Measurements from ENCODE around the gene ST7.

ST7 gene

DNA sequence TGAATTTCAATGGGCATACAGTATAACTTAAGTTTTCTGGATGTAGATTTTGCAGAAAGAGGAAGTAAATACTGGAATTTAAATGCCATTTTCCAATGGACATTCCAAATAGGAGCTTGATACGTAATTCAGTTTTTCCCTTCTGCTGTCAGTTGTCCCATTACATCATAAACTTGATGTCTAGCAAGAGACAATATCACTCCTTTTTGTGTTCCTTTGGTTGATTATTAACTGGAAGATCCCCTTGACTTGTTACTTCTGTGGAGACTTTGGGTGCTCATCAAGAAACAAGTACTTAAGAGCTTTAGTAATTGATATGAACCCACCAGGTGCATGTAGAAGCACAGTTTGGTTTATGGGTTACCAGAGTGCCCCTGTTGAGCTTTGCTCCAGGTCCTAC lies 116.1 kb downstream of the ST7 start:
- no peak for DNase-seq

DNA sequence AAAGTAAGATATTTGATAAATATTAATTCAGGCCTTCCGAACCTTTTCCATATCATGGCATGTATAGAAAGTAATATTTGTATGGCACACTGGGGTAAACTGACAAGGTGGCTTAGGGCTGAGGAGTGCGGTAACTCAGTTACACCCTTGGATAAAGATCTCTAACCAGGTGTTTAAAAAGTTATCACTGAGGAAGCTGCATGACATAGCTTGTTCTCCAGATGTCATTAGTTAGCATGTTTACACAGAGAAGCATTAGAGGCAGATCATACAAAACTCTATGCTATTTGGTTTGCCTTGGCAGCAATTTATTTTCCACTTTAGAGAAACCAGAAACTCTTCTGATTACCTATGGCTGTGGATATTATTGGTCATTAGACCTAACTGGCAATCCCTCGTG lies 118.2 kb downstream of the ST7 start:
- no peak for DNase-seq

DNA sequence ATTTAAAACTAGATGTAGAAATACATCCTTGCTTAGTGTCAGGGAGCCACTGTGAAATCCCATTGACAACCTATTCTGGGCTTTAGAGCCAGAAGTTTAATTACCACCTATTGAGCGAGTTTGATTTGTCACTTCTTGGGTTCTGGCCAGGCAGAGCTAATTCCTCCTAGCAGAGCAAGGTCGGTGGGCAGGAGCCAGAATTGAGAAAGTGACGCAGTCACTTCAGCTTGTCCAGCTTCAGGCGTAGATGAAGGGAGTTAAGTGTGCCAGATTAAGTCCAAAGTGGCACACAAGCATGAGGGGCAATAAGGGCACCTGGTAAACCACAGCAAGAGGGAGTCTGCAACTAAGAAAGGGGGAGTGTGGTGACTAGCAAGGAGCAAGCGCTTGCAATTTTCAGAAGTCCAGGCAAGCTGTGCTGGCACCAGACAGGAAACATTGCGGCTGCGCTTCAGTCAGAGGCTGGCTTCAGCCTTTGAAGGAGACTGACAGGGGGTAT lies 119.4 kb downstream of the ST7 start:
- peak; percentile 52 for DNase-seq

DNA sequence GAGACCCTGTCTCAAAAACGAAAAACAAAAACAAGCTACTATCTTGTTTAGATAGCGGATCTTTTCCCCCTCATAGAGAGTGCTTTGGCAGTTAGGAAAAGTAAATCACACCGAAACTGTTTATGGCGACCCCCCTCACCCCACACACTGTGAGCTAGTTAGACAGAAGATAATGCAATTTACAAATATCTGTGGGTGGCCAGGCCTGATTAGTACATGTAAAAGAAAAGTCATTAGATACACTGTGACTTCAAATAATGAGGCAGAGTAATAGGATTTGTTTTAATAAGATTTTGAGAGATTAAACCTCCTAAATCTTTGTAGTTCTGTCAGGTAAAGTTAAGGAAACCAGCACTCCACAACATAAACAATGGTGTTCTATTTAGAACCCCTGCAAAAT lies 121.1 kb downstream of the ST7 start:
- DNase-seq, result no peak

DNA sequence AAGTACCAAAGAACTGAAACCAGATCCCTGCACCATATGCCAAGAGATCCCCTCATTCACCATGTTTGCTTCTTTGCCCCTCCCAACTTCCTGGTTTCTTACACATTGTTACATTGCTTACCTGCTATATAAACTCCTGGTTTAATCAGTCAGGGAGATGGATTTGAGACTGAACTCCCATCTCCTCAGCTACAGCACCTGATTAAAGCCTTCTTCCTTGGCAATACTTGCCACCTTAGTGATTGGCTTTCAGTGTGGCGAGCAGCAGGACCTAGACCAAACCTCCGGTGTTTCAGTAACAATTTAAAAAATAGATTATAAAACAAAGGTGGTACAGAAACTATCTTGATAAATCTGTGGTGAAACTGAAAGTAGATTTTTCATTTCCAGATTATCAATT lies 122.6 kb downstream of the ST7 start:
- DNase-seq, result no peak

DNA sequence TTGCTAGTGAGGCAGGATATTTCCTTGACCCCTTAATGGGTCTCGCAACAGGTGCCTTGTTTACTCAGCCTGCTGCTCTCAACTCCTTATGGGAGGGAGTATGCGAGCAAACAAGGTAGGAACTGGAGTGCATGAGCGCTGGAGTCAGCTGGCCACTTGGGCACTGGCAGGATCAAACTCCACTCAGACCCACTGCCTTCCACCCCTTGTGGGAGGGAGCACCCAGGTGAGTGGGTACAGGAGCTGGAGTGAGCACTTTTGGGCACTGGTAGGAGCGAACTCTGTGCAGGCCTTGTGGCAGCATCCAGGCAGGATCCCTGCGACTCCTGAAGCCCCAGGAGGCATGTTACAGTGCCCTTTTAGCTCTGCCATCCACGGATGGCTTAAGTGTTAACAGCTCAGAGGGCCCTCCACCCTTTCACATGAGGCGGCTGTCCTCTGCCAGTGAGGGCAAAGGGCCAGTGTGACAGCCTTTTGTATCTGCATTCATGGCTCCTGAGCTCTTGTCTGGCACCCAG lies 123.2 kb downstream of the ST7 start:
- DNase-seq, result no peak

DNA sequence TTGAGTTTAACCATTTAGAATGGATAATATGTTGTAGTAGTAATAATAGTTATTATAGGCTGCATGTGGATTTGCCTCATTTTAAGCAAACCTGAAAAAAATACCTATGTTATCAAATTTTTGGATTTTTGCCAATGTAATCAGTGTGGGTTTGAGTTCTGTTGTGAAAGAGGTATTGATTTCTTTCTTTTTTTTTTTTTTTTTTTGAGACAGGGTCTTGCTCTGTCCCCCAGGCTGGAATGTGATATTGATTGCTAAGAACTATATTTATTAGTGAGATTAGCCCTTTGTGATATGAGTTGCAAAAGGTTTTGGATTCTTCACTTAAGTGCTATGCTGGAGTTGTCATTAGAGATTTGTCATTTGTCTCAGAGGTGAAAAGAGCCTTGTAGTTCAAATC lies 124.4 kb downstream of the ST7 start:
- DNase-seq, result no peak

DNA sequence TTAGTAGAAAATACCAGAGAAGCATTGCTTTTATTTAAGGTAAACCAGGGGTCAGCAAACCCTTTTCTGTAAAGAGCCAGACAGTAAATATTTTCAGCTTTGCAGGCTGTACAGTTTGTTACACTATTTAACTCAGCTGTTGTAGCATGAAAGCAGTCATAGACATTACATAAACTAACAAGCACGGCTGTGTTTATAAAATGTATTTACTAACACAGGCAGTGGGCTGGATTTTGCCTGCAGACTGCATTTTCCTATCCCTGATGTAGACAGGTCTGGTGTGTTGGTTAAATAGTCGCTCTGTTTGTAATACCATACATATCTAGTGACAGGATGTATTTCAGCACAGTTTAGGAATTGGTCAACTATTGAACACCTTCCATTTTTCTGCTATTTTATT lies 129.3 kb downstream of the ST7 start:
- no peak for DNase-seq

DNA sequence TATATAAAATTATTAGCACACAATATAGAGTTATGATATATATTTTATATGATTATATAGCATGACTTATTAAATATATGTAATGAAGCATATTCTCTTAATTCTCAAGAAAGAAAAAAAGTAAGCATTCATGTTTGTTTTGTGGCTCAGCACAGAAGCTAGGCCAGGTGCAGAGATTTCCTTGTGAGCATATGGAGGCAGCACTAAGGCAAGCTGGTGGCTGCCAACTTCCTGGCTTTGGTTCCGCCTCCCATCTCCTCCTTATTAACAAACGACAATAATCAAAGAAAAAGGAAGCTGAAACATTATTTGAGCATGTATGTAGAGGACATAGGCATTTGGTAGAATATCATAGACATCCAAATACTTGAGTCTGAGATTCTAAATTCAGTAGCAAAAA lies 130.3 kb downstream of the ST7 start:
- DNase-seq, result no peak

DNA sequence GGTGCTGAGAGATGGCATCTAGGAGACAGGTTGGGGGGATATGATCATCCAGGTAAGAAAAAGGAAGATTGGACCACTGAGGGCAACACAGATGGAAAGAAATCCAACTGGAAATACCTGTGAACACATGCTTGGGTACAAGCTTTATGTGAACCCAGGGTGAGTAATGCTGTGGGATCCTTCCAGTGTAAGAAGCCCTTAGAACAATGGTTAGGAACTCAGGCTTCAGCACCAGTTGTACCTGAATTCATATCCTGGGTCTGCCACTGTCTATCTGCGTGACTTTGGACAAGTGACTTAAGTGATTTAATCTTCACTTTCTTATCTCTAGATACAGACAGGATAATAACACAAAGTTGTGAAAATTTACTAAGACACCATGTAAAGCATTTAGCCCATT lies 131.0 kb downstream of the ST7 start:
- no peak for DNase-seq

DNA sequence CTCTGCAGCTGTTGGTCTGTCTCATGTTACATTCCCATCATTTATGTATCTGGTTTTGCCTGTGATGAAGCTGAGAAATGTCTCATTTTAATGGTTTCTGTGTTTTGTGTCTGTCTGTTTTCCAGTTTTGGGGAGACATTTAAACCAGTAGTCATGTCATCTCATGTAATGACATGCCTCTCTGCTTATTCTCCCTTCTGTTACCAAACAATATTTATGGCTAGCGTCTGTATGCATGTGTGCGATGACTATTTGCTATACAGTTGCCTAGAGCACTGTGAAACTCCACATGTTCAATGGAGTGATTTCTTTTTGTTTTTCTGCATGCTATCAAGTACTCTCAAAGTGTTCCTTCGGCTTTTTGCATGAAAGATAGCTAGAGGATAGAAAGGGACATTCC lies 132.0 kb downstream of the ST7 start:
- DNase-seq, result no peak

DNA sequence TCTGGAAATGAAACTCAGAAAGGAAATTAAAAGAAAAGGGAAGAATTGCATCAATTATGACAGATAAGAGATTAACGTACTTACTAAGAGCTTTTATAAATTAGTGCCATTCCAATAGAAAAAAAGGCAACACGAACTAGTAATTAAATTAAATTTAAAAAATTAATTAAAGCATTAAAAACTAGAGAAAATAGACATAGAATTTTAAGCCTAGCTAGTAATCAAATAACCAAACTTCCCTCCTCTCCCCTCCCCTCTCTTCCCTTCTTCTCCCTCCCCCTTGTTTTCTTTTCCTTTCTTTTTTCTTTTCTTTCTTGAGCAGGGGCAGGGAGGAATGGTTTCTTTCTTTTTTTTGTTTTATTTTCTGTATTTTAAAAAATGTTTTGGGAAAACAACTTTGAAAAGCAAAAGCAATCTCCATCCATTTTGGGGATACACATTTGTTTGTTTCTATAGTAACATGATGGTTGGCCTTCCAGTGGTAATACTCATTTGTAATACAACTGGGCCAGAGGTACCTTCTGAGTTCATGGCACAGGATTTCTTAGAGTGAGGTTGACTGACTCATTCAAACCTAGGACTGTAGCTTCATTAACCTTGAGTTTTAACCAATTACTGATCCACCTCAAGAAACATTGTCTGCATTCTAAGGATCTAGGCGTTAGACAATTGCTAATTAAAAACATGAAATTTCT lies 132.6 kb downstream of the ST7 start:
- DNase-seq, result no peak

DNA sequence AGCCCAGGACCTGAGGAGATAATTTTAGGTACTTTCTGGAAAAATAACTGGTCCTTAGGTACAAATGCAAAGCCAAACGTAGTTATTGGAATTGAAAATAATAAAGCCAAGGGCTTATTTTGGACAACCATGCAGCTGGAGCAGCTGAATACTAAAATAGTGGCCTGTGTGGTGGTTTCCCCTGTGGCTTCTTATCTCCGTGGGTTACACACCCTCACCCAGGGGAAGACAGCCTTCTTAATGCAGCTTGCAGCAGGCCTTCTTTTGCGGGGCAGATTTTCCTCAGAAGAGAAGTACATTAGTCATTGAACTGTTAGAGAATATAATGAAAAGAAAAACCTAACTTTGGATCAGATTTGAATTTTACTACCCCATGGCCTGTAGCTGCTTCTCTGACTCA lies 133.5 kb downstream of the ST7 start:
- DNase-seq, result no peak

DNA sequence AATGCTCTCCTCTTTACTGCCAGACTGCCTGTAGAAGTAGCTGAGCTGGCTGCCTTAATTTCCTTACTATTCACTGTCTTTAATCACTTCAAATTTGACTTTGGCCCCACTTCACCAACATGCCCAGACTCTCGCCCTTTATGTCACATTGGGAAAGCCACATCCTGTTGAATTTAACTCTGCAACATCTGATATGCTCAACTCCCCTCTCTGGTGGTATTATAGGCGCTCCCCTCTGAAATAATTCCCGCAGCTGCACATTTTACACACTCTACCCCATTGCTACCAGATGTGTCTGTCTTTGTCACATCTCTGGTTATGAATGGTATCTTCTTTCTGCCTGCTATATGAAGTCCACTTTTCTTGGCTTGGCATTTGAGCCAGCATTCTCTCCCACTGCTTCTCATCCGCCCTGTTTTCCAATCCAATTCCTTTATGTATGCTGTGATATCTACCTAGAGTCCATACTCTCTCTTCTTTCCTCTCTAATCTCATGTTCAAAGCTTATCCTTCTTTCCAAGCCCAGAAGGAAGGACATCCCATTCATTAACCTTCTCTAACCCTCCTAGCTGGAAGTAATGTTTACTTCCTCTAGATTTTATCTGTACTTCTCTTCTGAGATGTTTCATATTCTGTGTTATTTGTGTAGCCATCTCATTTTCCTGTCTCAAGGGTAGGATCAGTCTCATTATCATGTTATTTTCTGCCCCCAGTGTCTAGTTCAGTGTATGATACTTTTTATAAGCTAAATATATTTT lies 134.5 kb downstream of the ST7 start:
- DNase-seq, result no peak

DNA sequence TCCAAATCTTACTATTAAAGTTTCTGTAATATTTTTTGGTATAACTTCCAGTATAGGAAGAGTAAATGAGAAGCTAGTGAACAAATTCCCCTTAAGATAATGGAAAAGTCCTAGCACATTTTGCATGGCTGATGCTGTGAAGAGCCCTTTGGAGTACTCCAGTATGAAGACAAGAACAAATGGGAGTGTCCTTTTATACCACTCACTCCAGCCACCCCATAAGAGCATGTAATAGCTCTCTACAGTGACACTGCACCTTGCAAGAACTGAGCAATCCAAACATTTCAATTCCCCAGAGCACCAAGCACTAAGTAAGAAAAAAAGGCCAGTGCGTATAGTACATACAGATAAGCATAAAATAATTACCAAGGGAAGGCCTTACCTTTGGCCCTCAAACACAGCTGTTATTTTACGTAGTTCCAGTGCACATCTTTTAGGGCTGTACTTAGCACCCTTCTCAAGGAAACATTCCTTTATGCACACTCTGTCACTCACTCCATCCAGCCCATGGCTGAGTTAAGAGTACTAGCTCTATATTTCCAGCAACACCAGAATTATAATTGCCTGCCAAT lies 135.4 kb downstream of the ST7 start:
- no peak for DNase-seq

DNA sequence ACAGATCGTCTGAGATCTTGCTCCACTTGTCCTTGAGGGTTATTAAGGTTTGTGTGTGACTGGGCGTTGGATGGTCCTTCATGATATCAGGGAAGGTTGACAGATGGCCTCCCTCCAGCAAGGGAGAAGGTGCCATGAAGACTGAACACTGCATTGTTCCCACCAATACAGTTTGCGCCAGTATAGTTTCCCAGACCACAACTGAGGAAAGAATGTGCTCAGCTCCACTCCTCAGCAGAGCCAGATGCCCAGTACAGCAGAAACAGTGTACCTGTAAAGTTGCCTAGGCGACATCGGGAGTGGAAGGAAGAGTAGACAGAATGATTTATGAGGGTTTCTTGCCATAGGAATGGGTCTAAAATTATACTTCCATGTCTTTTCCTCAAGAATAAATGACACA lies 137.5 kb downstream of the ST7 start:
- no peak for DNase-seq

DNA sequence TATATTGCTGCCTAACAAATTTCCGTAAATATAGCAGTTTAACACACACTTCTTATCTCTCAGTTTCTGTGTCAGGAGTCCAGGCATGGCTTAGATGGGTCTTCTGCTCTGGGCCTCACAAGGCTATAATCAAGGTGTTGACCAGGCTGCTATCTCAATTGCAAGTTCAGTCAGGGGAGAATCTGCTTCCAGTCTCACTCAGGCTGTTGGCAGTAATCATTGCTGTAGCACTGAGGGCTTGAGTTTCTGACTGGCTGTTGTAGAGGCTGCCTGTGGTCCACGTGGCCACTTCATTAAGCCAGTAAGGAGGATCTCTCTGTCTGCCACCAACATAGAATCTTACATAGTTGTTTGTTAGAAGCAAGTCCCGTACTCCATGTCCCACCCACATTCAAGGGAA lies 138.4 kb downstream of the ST7 start:
- DNase-seq, result no peak

DNA sequence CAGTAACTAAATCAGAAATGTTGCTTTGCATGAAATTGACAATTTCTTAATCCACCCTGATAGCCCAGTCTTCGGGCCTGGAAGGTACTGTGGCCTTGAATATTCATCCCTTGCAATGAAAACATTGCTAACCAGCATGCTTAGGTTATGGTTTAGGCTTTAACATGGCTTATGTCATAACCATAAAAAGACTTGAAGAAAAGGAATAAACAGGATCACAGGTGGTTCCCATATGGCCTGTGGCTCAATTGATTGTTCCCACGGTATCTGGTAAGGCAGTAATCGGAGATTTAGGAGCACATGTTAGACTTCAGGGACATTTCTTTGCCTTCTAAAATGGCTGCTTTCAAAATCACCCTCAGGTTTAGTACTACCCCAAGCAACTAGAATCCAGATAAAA lies 139.5 kb downstream of the ST7 start:
- DNase-seq, result no peak

DNA sequence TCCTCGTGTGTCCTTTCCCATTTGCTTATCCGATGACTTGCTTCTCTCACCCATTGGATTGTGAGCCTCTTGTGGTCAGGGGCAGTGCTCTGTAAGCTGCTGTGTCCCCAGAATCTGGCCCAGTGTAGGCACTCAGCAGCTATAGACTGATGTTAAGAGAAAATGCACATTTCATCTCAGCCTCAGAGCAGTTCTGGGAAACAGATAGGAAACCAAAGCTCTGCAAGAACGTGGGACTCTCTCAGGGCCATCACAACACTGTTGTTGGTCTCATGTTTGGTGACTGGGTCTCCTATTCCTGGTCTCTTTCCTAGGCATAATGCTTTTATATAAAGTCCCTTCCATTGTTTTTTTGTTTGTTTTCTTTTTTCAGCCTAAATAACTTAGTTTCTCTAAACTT lies 141.2 kb downstream of the ST7 start:
- no peak for DNase-seq

DNA sequence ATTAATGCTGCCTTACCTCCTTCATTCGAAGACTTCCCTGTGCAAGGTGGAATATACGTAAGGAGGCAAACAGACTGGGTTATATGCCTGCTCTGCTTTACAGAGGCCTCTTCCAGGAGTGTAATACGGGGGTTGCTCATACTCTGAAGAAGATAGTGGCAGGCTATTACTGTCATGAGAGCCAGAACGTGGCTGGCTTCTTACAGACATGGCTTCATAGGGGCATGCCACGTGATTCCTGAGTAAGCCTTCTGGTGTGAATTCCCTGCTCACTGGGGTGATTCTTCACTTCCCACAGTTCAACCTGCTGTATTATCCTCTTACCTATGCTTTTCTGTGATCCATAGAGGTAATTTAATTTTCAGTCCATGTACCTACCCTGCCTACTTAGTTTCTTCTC lies 141.8 kb downstream of the ST7 start:
- DNase-seq, result no peak

DNA sequence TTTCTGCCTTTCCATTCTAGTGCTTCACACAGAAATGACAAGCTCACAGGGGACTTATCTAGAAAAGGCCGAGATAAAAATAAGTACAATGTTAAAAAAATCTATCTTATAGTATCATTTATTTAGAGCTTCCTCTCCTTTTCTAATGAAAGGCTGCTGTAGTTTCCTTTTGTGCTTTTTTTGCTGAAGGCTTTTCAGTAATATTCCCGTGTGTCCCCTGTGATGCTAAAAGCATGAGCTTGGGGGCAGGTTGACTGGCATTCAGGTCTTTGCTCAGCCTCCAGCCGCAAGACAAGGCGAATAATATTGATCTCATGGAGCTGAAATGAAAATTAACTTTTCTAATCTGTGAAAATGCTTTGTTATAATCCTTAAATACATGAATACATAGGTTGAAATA lies 143.0 kb downstream of the ST7 start:
- no peak for DNase-seq

DNA sequence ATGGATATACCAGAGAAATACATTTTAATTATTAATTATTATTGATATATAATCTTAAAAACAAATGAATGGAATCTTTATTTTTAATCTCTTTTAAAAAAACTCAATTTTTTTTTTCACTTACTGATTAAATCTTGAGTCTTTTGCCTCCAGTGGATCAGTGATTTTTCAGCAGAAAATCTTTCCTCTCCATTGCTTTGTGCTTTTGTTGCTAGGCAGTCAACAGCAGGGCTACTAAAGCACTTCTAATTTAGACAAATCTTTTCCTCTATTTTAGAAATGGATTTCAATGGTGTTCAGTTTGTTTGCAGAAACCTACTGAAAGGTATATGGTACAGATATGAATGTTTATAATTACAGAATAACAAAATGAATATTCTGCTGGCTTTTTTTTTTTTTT lies 143.6 kb downstream of the ST7 start:
- DNase-seq, result no peak

DNA sequence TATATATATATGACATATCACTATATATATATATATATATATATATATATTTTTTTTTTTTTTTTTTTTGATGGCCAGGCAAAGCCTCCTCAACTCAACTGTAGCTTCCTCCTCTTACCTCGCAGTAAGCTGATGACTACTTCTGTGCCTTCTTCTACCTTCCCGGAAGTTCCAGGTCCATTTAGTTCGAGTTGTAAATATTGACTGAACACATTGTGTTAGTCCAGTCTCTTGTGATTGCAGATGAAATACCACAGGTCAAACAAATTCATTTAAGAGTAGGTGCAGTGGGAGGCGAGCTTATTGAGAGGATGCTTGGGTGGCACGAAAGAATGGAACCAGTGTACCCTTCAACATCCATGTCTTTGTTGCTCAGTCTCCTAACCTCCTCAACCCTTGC lies 144.6 kb downstream of the ST7 start:
- DNase-seq, result no peak

DNA sequence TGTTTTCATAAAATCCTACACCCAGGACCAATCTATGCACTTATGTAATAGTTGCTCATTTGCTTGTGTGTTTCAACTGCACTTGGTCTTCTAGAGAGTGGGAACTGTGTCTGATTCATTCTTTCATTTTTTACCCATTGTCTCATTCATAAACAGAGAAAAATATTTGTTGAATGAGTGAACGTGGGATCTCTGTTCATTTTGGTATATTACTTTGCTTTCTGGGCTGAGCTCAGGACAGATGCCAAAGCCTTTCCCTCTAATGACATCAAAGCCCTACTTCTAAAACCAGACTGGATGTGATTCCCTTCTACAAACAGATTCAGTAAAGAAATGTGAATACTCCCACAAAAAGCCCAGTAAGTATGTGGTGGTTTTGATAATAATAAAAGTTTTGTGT lies 145.2 kb downstream of the ST7 start:
- no peak for DNase-seq

All from left hindlimb (tissue), 1 donor.